Fibroblast of skin of abdomen (primary cell): ENCODE results near the gene SZT2.
A peak's percentile ranks its signal among the peaks of the same experiment; 100 is the strongest.
"Not testable (repeated sequence)": the region's sequence is repeated elsewhere in the genome, so short reads cannot be mapped to it uniquely, and the experiment has no call there.

Experiments
- DNase-seq: peaks from one replicate; pipeline ENCODE4 v3.0.0-alpha.2; 2013

Gene SZT2

DNA sequence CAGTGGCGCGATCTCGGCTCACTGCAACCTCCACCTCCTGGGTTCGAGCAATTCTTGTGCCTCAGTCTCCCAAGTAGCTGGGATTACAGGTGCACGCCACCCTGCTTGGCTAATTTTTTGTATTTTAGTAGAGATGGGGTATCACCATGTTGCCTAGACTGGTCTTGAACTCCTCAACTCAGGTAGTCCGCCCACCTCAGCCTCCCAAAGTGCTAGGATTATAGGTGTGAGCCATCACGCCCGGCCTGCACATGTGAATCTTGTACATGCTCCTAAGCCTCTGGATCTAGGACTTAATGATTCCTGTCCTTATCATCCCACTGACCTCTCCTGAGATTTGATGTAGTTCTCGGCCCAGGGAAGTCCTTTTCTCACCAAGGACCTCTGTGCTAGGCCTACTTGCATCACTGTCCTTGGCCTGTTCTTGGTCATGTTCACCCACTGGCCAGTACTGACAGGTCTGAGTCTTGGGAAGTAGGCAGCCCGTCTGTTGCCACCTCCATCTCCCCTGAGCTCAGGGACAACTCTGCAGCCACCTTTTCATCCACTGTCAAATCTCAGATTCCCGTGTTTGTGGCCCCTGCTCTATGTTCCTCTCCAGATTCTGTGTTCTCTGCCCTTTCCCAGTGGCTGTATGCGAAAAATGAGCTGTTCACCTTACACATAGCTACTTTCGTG, 54.6 kb downstream of the SZT2 start:
- no peak for DNase-seq

DNA sequence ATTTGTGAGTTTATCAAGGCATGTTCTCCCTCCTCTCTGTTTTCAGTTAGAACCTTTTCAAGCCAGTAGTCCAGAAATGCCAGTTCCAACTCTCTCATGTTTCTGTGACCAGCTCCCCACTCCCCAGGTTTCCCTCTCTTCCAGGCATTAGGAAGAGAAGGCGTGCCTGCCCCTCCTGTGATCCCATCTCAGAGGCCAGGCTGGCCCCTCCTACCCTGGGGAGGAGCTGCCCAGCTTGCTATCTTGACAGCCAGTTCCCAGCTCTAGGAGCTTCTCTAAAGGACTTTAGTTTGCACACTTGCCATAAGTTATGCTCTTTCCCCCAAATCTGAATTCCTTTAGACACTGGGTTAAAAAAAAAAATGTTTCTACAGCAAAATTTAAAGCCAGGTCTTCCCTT, 55.1 kb downstream of the SZT2 start:
- no peak for DNase-seq

DNA sequence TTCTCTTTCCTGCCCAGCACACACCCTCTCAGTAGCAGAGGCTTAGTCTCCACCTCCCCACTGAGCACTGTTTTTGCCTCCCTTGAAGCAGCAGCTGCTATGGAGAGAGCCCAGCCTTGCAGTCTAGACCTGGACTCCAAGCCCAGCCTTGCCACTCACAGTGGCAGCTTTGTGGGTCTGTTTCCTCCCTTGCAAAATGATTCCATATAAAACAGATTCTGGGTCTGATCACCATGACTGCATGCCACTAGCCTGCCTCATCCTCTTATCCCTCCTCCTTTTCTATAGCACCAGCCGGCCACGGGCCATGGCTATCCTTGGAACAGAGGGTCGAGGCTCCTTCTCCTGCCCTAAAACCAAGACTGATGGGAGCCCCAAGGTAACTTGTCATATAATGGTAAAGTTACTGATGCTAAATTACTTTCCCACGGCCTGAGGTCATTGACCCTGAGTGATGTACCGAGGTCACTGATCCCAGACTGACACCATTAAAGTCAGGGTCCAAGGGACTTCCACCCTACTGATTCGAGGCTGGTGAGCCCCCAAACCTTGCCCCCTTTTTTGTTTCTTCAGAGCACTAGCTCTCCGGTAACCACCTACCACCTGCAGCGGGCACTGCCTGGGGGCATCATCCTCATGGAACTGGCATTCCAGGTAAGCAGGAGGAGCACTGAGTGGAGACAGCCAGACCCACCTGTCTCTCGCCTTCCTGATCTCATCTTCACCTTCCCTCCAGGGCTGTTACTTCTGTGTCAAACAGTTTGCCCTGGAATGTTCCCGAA, 56.1 kb downstream of the SZT2 start:
- no peak for DNase-seq

DNA sequence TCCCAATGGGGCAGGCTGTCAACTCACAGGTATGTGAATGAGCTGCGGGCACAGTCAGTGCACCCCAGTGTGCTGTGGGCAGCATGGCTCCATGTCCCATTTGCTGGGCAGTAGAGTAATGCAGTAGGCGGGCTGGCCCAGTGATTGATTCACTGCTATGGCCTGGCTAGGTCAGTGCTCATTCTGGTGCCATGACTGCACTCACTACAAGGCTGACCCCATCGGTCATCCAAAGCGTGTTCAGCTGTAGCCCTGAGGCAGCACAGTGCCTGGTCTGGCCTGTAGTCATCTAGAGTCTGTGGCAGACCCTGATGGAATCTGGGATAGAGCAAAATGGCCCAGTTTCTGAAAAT, 56.7 kb downstream of the SZT2 start:
- DNase-seq: no peak

DNA sequence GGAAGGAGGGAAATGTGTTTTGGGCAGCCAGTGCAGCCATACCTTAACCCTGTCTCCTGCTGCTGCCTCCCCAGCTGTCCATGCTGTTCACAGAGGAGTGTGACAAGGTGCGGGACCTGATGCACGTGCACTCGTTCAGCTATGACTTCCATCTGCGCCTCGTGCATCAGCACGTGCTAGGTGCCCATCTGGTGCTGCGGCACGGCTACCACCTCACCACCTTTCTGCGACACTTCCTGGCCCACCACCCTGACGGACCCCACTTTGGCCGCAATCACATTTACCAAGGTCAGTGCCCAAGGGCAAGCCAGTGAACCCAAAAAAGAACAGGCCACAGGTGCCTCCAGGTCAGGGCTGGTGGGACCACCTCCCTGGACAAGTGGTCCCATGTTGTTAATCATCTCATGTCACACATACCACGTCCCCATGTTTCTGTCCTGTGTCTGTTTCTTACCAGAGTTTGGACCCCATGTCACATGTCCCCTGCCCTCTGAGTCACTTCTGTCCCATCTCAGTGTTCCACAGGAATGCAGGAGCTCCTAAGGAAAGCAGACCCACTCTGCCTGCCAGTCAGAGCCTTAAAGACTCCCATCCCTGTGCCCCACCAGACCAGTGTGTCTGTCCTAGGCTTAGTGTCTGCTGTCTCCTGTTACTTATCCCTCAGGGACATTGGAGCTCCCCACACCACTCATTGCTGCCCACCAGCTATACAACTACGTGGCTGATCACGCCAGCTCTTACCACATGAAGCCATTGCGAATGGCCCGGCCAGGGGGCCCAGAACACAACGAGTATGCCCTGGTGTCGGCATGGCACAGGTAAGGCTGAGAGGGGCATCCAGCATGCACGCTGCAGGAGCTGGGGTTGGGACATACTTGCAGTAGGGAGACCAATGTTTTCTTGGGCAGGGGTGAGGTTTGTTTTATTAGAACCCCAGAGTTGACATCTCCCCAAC, 57.5 kb downstream of the SZT2 start:
- no peak for DNase-seq

DNA sequence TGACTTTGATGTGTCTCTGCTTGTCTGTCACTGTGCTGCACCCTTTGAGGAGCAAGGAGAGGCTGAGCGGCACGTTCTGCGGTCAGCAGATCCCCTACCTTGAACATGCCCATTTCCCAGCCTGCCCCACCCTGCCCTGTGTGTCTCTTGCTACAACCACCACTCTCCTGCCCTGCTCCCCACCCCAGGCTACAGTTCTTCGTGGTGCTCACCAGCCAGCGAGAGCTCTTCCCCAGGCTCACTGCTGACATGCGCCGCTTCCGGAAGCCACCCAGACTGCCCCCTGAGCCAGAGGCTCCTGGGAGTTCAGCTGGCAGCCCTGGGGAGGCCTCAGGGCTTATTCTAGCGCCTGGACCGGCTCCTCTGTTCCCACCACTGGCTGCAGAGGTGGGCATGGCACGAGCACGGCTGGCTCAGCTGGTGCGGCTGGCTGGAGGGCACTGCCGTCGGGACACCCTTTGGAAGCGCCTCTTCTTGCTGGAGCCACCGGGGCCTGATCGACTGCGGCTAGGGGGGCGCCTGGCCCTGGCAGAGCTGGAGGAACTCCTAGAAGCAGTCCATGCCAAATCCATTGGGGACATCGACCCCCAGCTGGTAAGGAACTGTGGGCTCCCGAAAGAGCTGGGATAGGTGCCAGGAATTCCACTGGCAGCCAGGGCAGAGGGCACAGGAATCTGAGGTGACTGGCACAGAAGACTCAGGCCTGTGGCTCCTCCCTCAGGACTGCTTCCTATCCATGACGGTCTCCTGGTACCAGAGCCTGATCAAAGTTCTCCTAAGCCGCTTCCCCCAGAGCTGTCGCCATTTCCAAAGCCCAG, 58.4 kb downstream of the SZT2 start:
- DNase-seq: no peak

DNA sequence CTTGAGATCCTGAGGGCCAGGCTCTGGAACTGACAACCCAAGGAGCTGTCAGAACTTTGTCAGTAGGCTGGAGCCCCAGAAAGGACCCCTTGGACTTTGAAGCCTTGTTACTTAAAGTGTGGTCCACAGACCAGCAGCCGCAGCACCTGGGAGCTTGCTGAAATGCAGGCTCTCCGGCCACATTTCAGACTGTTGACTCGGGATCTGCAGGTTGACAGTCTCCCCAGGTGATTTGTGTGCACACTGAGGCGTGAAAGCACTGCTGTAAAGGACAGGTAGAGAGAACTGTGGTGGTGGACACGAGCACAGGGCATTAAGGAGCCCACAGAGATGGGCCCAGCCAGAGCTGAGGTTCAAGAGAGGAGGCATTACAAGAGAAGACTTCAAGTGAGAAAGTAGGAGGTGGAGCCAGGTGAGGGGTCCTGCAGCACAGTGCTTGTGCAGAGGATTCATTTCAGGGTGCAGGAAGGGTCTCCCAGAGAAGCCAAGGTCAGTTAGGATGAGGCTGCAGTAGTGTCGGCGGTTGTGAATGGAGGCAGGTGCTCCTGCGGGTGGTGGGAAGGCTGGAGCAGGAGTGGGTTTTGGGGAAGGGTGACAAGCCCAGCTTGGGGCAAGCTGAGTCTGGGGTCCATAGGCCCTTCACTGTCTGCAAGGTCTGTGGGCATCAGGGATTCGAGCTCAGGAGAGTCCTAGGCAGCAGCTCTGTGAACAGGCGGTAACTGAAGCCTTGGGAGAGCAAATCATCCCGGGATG, 59.4 kb downstream of the SZT2 start:
- DNase-seq: no peak

DNA sequence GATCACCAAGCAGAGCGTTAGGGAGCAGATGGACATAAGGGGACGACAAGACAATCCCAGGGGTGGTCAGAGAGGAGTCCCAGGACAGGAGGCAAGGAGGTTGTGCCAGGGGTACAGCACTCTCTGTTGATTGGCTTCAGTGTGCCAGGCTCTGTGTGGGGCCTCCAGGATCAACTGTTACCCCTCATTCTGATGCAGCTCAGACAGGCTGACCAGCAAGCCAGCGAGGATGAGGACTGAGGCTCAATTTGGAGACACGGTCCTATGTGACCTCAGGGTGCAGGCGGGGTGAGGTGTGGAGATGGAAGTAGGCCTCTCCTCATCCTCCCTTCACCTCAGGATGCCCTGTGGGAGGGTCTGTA, 60.0 kb downstream of the SZT2 start:
- no peak for DNase-seq

DNA sequence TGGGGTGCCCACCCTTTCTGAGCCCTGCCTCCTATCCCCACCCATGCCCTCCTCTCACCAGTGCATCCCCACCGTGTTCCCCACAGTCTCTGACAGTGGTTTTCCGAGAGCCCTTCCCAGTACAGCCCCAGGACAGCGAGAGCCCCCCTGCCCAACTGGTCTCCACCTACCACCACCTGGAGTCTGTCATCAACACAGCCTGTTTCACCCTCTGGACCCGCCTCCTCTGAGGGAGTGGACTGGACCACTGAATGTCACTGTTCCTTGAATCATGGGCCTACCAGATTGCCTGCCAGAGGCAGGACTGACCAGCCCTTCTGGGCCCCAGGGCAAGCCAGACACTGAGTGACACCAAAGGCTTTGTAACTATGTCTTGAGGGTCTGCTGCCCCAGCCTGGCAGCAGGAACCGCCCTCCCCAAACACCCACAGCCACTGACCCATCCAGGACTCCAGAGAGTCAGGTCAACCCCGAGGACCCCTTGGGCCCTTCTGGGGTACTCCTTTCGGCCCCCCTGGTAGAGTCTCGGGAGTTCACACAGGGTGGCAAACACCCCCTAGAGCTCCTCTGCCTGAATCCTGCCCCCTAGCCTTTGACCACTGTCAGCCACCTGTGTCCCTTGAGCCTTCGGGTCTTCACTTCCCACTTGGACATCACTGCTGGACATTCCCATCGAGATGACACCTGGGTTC, 60.7 kb downstream of the SZT2 start:
- DNase-seq: no peak

DNA sequence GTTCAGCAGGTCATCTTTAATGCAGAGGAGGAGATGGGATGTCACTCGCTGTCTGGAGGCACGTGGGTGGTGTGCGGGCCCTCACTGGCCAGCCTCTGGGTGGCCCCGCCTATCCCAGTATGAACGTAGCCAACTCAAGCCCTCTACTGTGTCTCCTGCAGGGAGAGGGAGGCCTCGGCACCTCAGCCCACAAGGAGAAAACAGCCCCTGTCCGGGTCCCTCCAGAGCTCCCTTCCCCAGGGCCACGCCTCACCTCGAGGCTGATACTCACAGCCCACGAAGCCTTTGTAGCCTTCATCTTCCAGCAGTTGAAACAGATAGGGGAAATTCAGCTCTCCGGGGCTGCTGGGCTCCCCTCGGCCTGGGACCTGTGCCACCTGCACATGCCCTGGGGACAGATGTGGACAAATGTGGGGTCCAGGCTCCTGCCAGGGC, 61.5 kb downstream of the SZT2 start:
- DNase-seq: no peak

DNA sequence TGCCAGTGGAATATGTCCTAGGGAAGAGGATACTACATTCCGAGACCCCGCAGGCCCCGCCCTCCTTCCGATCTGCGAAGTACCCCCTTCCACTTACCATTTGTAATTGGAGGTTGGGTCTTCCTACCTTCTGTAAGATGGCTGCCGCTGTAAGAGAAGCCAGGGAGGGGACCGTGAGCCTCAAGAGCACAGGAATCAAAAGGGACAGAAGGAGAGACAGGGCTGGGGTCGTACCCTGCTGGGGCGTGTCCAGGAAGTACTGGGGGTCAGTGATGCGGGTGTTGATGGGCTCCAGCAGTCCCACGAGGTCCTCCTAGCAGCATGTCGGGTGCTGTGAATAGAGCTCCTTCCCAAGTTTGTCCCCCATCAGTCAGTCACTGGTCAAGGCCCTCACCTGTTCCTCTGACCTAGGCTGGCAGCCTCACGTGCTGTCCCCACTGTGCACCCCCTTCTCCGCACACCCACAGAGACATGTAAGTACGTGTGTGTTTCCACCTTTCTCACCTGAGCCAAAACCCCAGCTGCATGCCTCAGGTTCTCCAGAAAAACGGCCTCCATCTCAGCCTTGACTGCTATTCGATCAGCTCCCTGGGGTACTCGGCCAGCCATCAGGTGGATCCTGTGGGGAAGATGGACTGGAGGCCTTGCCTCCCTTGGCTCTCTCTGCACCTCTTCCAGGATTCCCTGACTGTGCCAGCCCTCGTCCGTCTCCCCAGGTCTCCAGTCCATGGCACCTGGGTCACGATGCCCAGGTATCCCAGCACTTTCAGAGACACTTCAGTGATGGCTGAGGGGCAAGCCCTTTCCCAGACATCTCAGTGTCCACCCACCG, 62.2 kb downstream of the SZT2 start:
- no peak for DNase-seq

DNA sequence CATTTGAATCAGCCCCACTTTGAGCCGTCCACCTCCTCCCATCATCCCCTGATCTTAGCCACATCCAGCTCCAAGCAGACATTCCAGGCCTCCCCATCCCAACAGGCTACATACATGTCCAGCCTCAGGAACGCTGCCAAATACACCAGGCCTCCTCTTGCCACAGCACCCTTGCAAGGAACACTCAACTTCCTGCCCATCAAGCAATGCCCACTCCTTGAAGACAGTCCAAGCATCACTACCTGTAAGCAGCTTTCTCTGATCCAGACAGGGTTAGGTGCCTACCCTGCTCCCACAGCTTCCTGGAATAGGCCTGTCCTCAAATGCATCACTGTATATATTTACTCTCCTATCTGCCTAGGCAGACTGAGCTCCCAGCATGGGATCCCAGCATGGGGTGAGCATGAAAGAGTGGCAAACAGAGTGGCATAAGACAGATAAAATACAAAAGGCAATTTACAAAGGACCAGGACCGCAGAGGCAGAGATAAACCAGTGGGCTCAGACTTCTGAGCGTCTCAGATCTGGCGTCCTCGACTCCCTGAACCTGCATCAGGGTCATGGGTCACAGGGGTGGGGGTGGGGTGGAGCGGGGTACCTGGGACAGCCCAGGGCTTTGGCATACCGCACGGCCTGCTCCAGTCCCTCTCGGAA, 63.2 kb downstream of the SZT2 start:
- DNase-seq: peak; percentile 70

DNA sequence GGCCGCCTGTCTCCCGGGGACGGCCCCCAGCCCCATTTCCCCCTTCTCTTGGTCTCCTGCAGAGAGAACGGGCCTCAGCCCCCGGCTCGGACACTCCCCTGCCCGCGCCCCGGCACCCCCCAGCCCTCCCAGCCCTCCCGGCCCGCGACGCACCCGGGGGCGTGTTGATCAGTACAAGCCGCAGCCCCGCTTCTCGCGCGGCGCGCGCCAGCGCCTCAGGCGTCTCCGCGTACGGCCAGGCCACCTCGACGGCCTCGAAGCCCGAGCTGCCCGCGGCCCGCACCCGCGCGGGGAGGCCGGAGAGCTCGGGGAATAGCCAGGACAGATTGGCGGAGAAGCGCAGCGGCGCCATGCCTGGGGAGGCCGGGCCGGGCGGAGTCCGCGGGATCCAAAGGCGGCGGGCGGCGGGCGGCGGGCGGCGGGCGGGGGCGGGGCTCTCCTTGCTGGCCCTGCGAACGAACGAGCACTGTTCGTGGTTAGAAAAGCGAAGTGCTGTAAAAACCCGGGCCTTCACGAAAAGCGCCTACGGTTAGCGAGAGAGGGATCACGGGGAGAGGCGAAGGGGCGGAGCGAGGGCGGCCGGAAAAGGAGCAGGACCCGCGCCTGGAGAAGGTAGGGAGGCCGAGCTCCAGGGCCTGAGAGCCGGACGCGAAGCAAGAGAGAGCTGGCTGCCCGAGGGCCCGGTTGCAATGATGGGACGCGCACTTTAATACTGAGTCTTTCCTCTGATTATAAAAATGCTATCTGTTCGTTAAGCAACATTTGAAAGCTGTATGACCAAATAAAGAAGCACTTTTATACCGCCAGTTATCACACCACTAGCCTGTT, 64.0 kb downstream of the SZT2 start, which contains the start of gene HYI:
Gene HYI (minus strand): TSS at position 490 of the 828 bp plus-strand sequence. CDS start 138 bp downstream, at position 352.
- peak; percentile 90 for DNase-seq

DNA sequence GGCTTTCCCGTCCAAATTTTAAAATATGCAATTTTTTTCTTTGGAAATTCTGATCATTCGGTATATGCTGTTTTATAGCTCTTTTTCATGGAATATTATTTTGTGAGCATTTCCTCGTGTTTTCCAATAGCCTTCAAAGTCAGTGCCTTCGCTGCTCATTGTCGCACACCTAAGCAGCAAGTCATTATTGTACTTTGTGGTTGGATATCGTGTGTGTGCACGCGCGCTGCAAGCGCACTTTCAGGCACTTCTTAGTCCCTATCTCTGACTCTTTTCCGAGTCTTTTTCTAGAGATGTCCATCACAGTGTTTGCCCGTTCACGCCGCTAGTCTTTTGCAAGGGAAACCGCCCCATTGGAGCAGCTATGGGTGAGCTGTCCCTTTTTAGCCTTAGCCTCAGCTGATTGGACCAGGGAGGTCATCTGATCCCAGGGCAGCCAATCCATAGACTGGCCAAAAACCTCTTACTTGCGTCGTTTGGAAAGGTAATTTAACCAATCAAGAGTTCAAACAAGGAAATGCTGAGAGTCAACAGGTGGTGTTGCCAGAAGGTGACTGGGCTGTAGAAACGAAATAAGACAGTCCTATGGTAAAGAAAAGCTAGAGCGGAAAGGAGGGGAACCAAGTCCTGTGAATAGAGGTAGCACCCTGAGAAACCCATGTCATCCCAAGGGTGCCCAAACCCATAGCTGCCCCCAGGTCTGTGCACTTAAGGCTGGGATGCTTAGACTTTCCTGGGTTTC, 64.7 kb downstream of the SZT2 start:
- peak; percentile 89 for DNase-seq

DNA sequence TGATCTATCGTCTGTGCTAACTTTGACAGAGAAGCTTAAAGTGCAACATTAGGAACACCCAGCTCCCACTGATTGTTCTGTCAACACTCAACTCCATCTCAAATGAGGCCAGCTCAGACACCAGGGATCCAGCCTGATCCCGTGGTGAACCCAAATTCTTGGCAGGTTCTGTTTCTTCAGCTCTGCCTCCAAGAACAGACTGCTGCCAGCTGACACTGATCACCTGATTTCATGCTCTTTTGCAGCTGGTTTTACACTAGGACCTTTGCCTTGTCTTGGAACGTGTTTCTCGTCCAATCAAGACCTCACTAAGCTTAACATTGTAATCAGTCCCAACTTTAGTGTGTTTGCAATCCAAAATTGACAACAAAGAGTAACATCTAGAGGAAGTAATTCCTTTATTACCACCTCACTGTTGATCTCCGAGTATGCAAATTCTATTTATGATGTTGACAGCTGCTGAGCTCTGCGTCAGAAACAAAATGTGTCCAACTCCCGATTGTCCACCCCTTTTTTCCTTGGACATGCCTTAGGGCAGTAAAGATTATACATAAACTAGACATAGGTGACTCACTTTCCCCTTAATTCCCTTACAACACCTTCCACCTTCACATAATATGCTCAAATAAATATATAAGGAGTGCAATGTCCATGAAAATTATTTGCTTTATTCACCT, 65.7 kb downstream of the SZT2 start:
- DNase-seq: no peak

DNA sequence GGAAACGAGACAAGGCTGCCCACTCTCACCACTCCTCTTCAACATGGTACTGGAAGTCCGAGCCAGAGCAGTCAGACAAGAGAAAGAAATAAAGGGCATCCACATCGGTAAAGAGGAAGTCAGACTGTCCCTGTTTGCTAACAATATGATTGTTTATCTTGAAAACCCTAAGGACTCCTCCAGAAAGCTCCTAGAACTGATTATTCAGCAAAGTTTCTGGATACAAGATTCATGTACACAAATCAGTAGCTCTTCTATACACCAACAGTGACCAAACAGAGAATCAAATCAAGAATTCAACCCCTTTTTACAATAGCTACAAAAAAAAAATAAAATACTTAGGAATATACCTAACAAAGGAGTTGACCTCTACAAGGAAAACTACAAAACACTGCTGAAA, 68.7 kb downstream of the SZT2 start:
- not testable (repeated sequence) for DNase-seq
